Fibroblast of skin of back (primary cell): ENCODE results near the gene ADCY6.

ENCODE experiments used
- DNase-seq: peaks from one replicate; pipeline ENCODE4 v3.0.0-alpha.2; 2013

Gene ADCY6

GRCh38 chr12:48815126-48816110 is 26.5 kb upstream of the ADCY6 start:
- DNase-seq = peak; percentile 88

- DNase-seq = peak; percentile 77
Measured at GRCh38 chr12:48814262-48815125, 25.6 kb upstream of the ADCY6 start.

- no peak for DNase-seq
Measured at GRCh38 chr12:48813465-48814261, 24.8 kb upstream of the ADCY6 start.

GRCh38 chr12:48812389-48812788 is 23.5 kb upstream of the ADCY6 start:
- DNase-seq = no peak

GRCh38 chr12:48811437-48812090 is 22.7 kb upstream of the ADCY6 start:
- DNase-seq = no peak

- DNase-seq = peak; percentile 80
Measured at GRCh38 chr12:48810903-48811431, 22.1 kb upstream of the ADCY6 start.

GRCh38 chr12:48807981-48808380 is 19.1 kb upstream of the ADCY6 start:
- DNase-seq = no peak

GRCh38 chr12:48803675-48804074 is 14.8 kb upstream of the ADCY6 start:
- DNase-seq = no peak

- DNase-seq = no peak
Measured at GRCh38 chr12:48800971-48801370, 12.1 kb upstream of the ADCY6 start.

- DNase-seq = no peak
Measured at GRCh38 chr12:48800457-48800856, 11.6 kb upstream of the ADCY6 start.

GRCh38 chr12:48796976-48797375 is 8.1 kb upstream of the ADCY6 start:
- peak; percentile 29 for DNase-seq

- peak; percentile 81 for DNase-seq
Measured at GRCh38 chr12:48795550-48796455, 6.9 kb upstream of the ADCY6 start.

- DNase-seq = peak; percentile 48
Measured at GRCh38 chr12:48794870-48795269, 6.0 kb upstream of the ADCY6 start.

- DNase-seq = no peak
Measured at GRCh38 chr12:48793696-48794095, 4.8 kb upstream of the ADCY6 start.

GRCh38 chr12:48789858-48790326 is 1.0 kb upstream of the ADCY6 start:
- no peak for DNase-seq

- DNase-seq = no peak
Measured at GRCh38 chr12:48788524-48788853, 400 bp downstream of the ADCY6 start.

GRCh38 chr12:48787791-48788523 is 932 bp downstream of the ADCY6 start:
- DNase-seq = no peak

GRCh38 chr12:48786591-48787544 is 2.0 kb downstream of the ADCY6 start:
- peak; percentile 14 for DNase-seq

GRCh38 chr12:48783432-48783831 is 5.5 kb downstream of the ADCY6 start:
- no peak for DNase-seq
